Measurements from ENCODE around the gene ZNF436. TPM values are rescaled to one million over a fixed set of nuclear protein-coding genes. Genes with fewer than 3 reads are reported as not detected.

The ZNF436 gene
- polyA plus RNA-seq, 1 of the 3 experiments (the other 2 are of a cell fraction), result 5.0 TPM

DNA sequence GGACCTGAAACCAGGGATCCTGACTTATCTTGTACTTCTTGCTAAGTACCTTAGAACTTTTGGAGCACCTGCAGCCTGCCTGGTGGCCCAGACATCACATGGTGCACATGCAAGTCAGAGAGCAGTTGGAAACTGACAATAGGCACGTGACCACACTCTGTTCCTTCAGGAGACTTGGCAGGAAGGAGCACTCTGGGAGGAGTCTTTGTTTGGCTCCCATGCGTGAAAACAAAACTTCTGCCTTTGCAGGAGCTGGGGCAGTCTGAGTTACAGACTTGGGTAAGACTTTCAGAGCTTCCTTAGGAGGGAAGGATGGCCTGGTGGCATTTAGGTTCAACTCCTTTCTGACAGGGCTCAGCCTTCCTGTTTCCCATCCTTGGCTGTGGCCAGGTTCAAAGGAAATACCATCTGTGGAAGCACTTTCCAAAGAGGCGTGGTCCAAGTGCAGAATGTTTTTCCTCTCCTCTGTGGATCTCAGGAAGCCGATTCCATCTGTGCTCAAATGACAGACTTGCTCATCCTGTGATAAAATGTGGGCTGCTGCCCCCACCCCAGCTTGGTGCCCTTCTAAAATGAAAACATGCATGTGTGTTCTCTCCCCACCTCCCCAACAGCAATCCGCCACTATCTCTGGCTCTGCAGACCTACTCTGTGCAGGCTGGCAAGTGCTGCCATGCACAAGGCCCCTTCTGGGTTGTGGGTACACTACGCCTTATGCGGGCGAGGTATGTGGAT, 14.1 kb upstream of the ZNF436 start:
- DNase-seq, result no peak
- Histone ChIP-seq H3F3A (replicated peaks; ENCODE audit: insufficient read depth) (peaks cover 4% of the 10 kb centered on the region), H3K4me1 (ENCODE audit: control insufficient read depth in 1 of 2, insufficient read depth in 2 of 2, low read depth in 1 of 2, low read length in 1 of 2) (peaks cover 0 to 6% of the 10 kb centered on the region in 2 experiments; a peak in 2 of 4 replicates), H3K9me3 (no peaks in the 10 kb centered on the region), H2AFZ (ENCODE audit: low read depth) (no peak overlapping the region), H3K4me2 (no peak overlapping the region), H3K36me3 (replicated peaks in 1 of 2; ENCODE audit: control insufficient read depth in 1 of 2, insufficient read depth in 2 of 2, low read length in 1 of 2) (no peaks in the 10 kb centered on the region), H3K27me3 (ENCODE audit: insufficient read depth) (no peaks in the 10 kb centered on the region), H3K9me2 (no peaks in the 10 kb centered on the region), H3K79me2 (ENCODE audit: insufficient read depth) (no peaks in the 10 kb centered on the region), H3K27ac (ENCODE audit: low read depth in 2 of 2, low read length in 1 of 2) (no peak overlapping the region; a peak in 1 of 4 replicates), H4K20me1 (ENCODE audit: insufficient read depth) (no peaks in the 10 kb centered on the region), H3K9ac (no peak overlapping the region), H3K4me3 (ENCODE audit: low read depth in 2 of 2, low read length in 1 of 2) (no peak overlapping the region)
- WGBS (ENCODE audit: low lambda C conversion rate), result 92% methylated on average over 7 of the region's 8 CpGs
- POLR2A ChIA-PET, result no interaction called here
- TF ChIP-seq PBX3 (IDR thresholded peaks at IDR 0.05) (no peak), SIN3A (IDR thresholded peaks at IDR 0.05; ENCODE audit: borderline replicate concordance, low read depth, low read length) (no peak), POLR2AphosphoS5 (IDR thresholded peaks at IDR 0.05; ENCODE audit: low read depth, low read length) (no peak), FOSL2 (IDR thresholded peaks at IDR 0.05; ENCODE audit: borderline replicate concordance, low read depth) (no peak), FOXM1 (IDR thresholded peaks at IDR 0.05; ENCODE audit: low read depth) (no peak), MAX (IDR thresholded peaks at IDR 0.05; ENCODE audit: low read depth) (no peak), GATA2 (CRISPR knock-in tag; IDR thresholded peaks at IDR 0.05) (no peak), RFX5 (IDR thresholded peaks at IDR 0.05; ENCODE audit: low read length) (no peak), CHD2 (IDR thresholded peaks at IDR 0.05; ENCODE audit: low read length, partially characterized antibody) (no peak), NRF1 (IDR thresholded peaks at IDR 0.05; ENCODE audit: low read depth, low read length) (no peak), YY1 (IDR thresholded peaks at IDR 0.05; ENCODE audit: low read depth) (no peak), JUND (IDR thresholded peaks at IDR 0.05) (no peak), TAF1 (IDR thresholded peaks at IDR 0.05; ENCODE audit: borderline replicate concordance, low read depth, low read length) (no peak)
- TF ChIP-seq, protein P1, sequence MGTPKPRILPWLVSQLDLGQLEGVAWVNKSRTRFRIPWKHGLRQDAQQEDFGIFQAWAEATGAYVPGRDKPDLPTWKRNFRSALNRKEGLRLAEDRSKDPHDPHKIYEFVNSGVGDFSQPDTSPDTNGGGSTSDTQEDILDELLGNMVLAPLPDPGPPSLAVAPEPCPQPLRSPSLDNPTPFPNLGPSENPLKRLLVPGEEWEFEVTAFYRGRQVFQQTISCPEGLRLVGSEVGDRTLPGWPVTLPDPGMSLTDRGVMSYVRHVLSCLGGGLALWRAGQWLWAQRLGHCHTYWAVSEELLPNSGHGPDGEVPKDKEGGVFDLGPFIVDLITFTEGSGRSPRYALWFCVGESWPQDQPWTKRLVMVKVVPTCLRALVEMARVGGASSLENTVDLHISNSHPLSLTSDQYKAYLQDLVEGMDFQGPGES (IDR thresholded peaks at IDR 0.05; ENCODE audit: low read depth, low read length), result no peak
- TF ChIP-seq, protein P2, sequence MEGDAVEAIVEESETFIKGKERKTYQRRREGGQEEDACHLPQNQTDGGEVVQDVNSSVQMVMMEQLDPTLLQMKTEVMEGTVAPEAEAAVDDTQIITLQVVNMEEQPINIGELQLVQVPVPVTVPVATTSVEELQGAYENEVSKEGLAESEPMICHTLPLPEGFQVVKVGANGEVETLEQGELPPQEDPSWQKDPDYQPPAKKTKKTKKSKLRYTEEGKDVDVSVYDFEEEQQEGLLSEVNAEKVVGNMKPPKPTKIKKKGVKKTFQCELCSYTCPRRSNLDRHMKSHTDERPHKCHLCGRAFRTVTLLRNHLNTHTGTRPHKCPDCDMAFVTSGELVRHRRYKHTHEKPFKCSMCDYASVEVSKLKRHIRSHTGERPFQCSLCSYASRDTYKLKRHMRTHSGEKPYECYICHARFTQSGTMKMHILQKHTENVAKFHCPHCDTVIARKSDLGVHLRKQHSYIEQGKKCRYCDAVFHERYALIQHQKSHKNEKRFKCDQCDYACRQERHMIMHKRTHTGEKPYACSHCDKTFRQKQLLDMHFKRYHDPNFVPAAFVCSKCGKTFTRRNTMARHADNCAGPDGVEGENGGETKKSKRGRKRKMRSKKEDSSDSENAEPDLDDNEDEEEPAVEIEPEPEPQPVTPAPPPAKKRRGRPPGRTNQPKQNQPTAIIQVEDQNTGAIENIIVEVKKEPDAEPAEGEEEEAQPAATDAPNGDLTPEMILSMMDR (IDR thresholded peaks at IDR 0.05), result no peak
- CTCF ChIA-PET, result interaction anchor here (2.4 kb wide), 1 partner anchor 20 kb away, joined by 8 read pairs; no protein-coding TSS in a partner anchor

Data from SK-N-SH (cell line).